Suppressor macrophage treated with lipopolysaccharide for 1 hour (primary cell): ENCODE measurements around the gene DPYSL3.
"Not testable (repeated sequence)": the region's sequence is repeated elsewhere in the genome, so short reads cannot be mapped to it uniquely, and the experiment has no call there.

Experiments
- DNase-seq, 3 donors: peaks; one replicate each; pipeline ENCODE4 v3.0.0-alpha.2; 2020 to 2022

Gene DPYSL3

GRCh38 chr5:147400126-147400809, 109.6 kb downstream of the DPYSL3 start:
- DNase-seq = no peak

- DNase-seq = no peak
These were observed 111.0 kb downstream of the DPYSL3 start for GRCh38 chr5:147398860-147399259.

- DNase-seq = no peak
These were observed 112.3 kb downstream of the DPYSL3 start for GRCh38 chr5:147397616-147398015.

- DNase-seq = peak; percentile 27 to 66 (median 48)
These were observed 113.6 kb downstream of the DPYSL3 start for GRCh38 chr5:147396070-147396823.

GRCh38 chr5:147393874-147394672, 115.8 kb downstream of the DPYSL3 start:
- DNase-seq = no peak

GRCh38 chr5:147391781-147392180, 118.1 kb downstream of the DPYSL3 start:
- DNase-seq = peak; percentile 75 to 84 (median 83)

GRCh38 chr5:147390654-147391225, 119.1 kb downstream of the DPYSL3 start:
- peak; percentile 55 to 59 (median 58) for DNase-seq

- DNase-seq = no peak
These were observed 121.4 kb downstream of the DPYSL3 start for GRCh38 chr5:147388184-147389108.

GRCh38 chr5:147387109-147387508, 122.8 kb downstream of the DPYSL3 start:
- DNase-seq = no peak

GRCh38 chr5:147384346-147385193, 125.3 kb downstream of the DPYSL3 start:
- no peak for DNase-seq

GRCh38 chr5:147382776-147383175, 127.1 kb downstream of the DPYSL3 start:
- no peak for DNase-seq

- DNase-seq = no peak
These were observed 128.3 kb downstream of the DPYSL3 start for GRCh38 chr5:147381555-147381954.

- DNase-seq = no peak
These were observed 132.2 kb downstream of the DPYSL3 start for GRCh38 chr5:147377682-147378081.

- DNase-seq = peak; percentile 35 to 48 (median 44)
These were observed 134.7 kb downstream of the DPYSL3 start for GRCh38 chr5:147375151-147375550.

GRCh38 chr5:147373328-147373727, 136.5 kb downstream of the DPYSL3 start:
- DNase-seq = peak in 1 of 3 donors; percentile 26

- DNase-seq = peak in 2 of 3 donors; percentile 43 to 49
These were observed 137.7 kb downstream of the DPYSL3 start for GRCh38 chr5:147372191-147372590.

- DNase-seq = no peak
These were observed 138.6 kb downstream of the DPYSL3 start for GRCh38 chr5:147371290-147371689.

GRCh38 chr5:147369742-147370374, 140.0 kb downstream of the DPYSL3 start:
- DNase-seq = peak in 1 of 3 donors; percentile 29

- DNase-seq = not testable (repeated sequence)
These were observed 142.5 kb downstream of the DPYSL3 start for GRCh38 chr5:147367381-147367780.

- DNase-seq = no peak
These were observed 148.3 kb downstream of the DPYSL3 start for GRCh38 chr5:147361441-147362175.
